HCT116 (cell line): ENCODE results near the gene IL3RA. TPM values are rescaled to one million over a fixed set of nuclear protein-coding genes. Genes with fewer than 3 reads are reported as not detected.

ENCODE experiments used
- ATAC-seq: fragments of 200-7000 bp; cut with Tn5 transposase; 2 replicates; pipeline ENCODE4 v1.9.1; 2020; ENCODE audit warnings: mild to moderate bottlenecking, moderate library complexity
- BruUV-seq: library from RNA; stranded (reverse); fragments of 400-500 nt; replicated peaks from 2 replicates; lab custom pipeline; 2021; lab: Mats Ljungman, UMichigan
- CTCF ChIA-PET: fragments of 300-600 bp; sonication (Branson Sonifier 250); formaldehyde crosslinking; loops from one replicate; lab custom pipeline; 2021; ENCODE audit warnings: antibody characterized with exemption; lab: Charles Lee
- POLR2A ChIA-PET: fragments of 300-600, 350-600 bp; sonication (Branson Sonifier 250); formaldehyde crosslinking; loops from one replicate; lab custom pipeline; 2021; ENCODE audit warnings: antibody characterized with exemption; lab: Charles Lee
- RAD21 ChIA-PET, 2 experiments: fragments of 300-600 bp; sonication (Branson Sonifier 250); formaldehyde crosslinking; loops; one replicate each; lab custom pipeline; 2023; ENCODE audit warnings: low total read pairs in 2 of 2; ENCODE audit not compliant: uncharacterized antibody in 2 of 2, unreplicated experiment in 2 of 2, low non-redundant PET in 1 of 2; lab: Charles Lee
- DNase-seq: peaks from one replicate; pipeline ENCODE4 v3.0.0-alpha.2; 2010; ENCODE audit warnings: low read depth, low spot score
- H2AFZ ChIP-seq: fragments of 200-600 bp; shearing (Covaris generic), sonication (generic); 2 replicates; pipeline ENCODE4 v1.6.1; 2017; ENCODE audit warnings: low read depth, mixed run types, mixed read lengths, antibody characterized with exemption, low read length; ENCODE audit not compliant: poor library complexity, severe bottlenecking
- H3K27ac ChIP-seq: 2 replicates; pipeline ENCODE4 v1.5.1; 2012; ENCODE audit warnings: low read depth, low read length
- H3K27me3 ChIP-seq: fragments of 200-600 bp; sonication (generic); 2 replicates; pipeline ENCODE4 v1.6.1; 2016; ENCODE audit warnings: mixed run types, low read length, mixed read lengths; ENCODE audit not compliant: insufficient read depth
- H3K36me3 ChIP-seq, 2 experiments: fragments of 200-500 bp in 1 of 2; fragments of 200-600 bp in 1 of 2; sonication (Bioruptor generic) in 1 of 2; sonication (generic) in 1 of 2; 2 replicates each; pipeline versions ENCODE4 v1.5.1 to v1.6.1; 2014 to 2016; ENCODE audit warnings: low read length in 2 of 2, inconsistent platforms in 1 of 2, mixed read lengths in 1 of 2, mixed run types in 1 of 2; ENCODE audit not compliant: insufficient read depth in 2 of 2, control insufficient read depth in 1 of 2
- H3K4me1 ChIP-seq, 2 experiments: fragments of 200-600 bp in 1 of 2; sonication (generic) in 1 of 2; 2 replicates each; pipeline versions ENCODE4 v1.5.1 to v1.6.1; 2012 to 2017; ENCODE audit warnings: low read length in 2 of 2, inconsistent platforms in 1 of 2, mild to moderate bottlenecking in 1 of 2, mixed read lengths in 1 of 2, mixed run types in 1 of 2, moderate library complexity in 1 of 2; ENCODE audit not compliant: insufficient read depth in 2 of 2, control insufficient read depth in 1 of 2
- H3K4me2 ChIP-seq: fragments of 200-600 bp; sonication (generic); 2 replicates; pipeline ENCODE4 v1.6.1; 2017; ENCODE audit warnings: mixed run types, low read length, mixed read lengths
- H3K4me3 ChIP-seq, 2 experiments: fragments of 200-600 bp in 1 of 2; sonication (generic) in 1 of 2; replicated peaks in 1 of 2; 2 replicates each; pipeline ENCODE4 v1.5.1; 2011 to 2016; ENCODE audit warnings: low read length in 2 of 2, control low read depth in 1 of 2, low read depth in 1 of 2, mild to moderate bottlenecking in 1 of 2, mixed read lengths in 1 of 2, mixed run types in 1 of 2
- H3K79me2 ChIP-seq: fragments of 200-600 bp; sonication (generic); 2 replicates; pipeline ENCODE4 v1.6.1; 2017; ENCODE audit warnings: mild to moderate bottlenecking, mixed run types, low read length, moderate library complexity, mixed read lengths; ENCODE audit not compliant: insufficient read depth
- H3K9ac ChIP-seq: fragments of 200-600 bp; sonication (generic); 2 replicates; pipeline ENCODE4 v1.6.1; 2016; ENCODE audit warnings: low read length, mixed read lengths
- H3K9me2 ChIP-seq: fragments of 200-600 bp; sonication (generic), shearing (Covaris generic); 2 replicates; pipeline ENCODE4 v1.6.1; 2017; ENCODE audit warnings: mixed run types, mild to moderate bottlenecking, moderate library complexity; ENCODE audit not compliant: insufficient read depth
- H3K9me3 ChIP-seq, 2 experiments: fragments of 200-500 bp in 1 of 2; fragments of 200-600 bp in 1 of 2; sonication (Bioruptor generic) in 1 of 2; sonication (generic) in 1 of 2; 2 replicates each; pipeline ENCODE4 v1.6.1; 2014 to 2017; ENCODE audit warnings: low read length in 2 of 2, mixed read lengths in 2 of 2, inconsistent platforms in 1 of 2, low read depth in 1 of 2, mild to moderate bottlenecking in 1 of 2, mixed run types in 1 of 2, moderate library complexity in 1 of 2; ENCODE audit not compliant: control insufficient read depth in 1 of 2, insufficient read depth in 1 of 2
- H4K20me1 ChIP-seq: fragments of 200-600 bp; sonication (generic), shearing (Covaris generic); 2 replicates; pipeline ENCODE4 v1.6.1; 2017; ENCODE audit warnings: mixed run types, mild to moderate bottlenecking, moderate library complexity; ENCODE audit not compliant: insufficient read depth
- CBX3 ChIP-seq: IDR thresholded peaks from 2 replicates; pipeline ENCODE4 v1.6.1; 2012; ENCODE audit warnings: low read depth
- CEBPB ChIP-seq: IDR thresholded peaks from 2 replicates; pipeline ENCODE4 v1.6.1; 2012; ENCODE audit warnings: low read depth
- EGR1 ChIP-seq: IDR thresholded peaks from 2 replicates; pipeline ENCODE4 v1.6.1; 2012; ENCODE audit warnings: low read depth
- ELF1 ChIP-seq: IDR thresholded peaks from 2 replicates; pipeline ENCODE4 v1.6.1; 2012; ENCODE audit warnings: low read depth, borderline replicate concordance
- EZH2 ChIP-seq: fragments of 200-600 bp; sonication (generic); IDR thresholded peaks from 2 replicates; pipeline ENCODE4 v1.6.1; 2017; ENCODE audit warnings: antibody characterized with exemption, mixed run types
- JUND ChIP-seq: IDR thresholded peaks from 2 replicates; pipeline ENCODE4 v1.6.1; 2012
- POLR2A ChIP-seq: IDR thresholded peaks from 2 replicates; pipeline ENCODE4 v1.7.0; 2011; ENCODE audit warnings: borderline replicate concordance; ENCODE audit not compliant: insufficient read depth, insufficient read length; ENCODE audit errors: extremely low read depth
- RAD21 ChIP-seq: IDR thresholded peaks from 2 replicates; pipeline ENCODE4 v1.6.1; 2012; ENCODE audit warnings: low read depth, mild to moderate bottlenecking
- SRF ChIP-seq: IDR thresholded peaks from 2 replicates; pipeline ENCODE4 v1.6.1; 2012; ENCODE audit warnings: low read depth
- TCF7L2 ChIP-seq: IDR thresholded peaks from 2 replicates; pipeline ENCODE4 v1.7.0; 2011; ENCODE audit warnings: borderline replicate concordance, inconsistent platforms; ENCODE audit not compliant: insufficient read depth, insufficient read length; ENCODE audit errors: extremely low read depth
- ZBTB33 ChIP-seq: IDR thresholded peaks from 2 replicates; pipeline ENCODE4 v1.6.1; 2011; ENCODE audit warnings: mild to moderate bottlenecking, low read length, moderate library complexity; ENCODE audit not compliant: insufficient replicate concordance; ENCODE audit errors: extremely low read depth
- ZFX ChIP-seq: fragments of 450-650 bp; IDR thresholded peaks from 2 replicates; pipeline ENCODE4 v1.6.1; 2017
- ZNF274 ChIP-seq: fragments of 200-500 bp; sonication (Bioruptor generic); IDR thresholded peaks from 2 replicates; pipeline ENCODE4 v1.6.1; 2014; ENCODE audit warnings: mild to moderate bottlenecking, low read depth, low read length, inconsistent platforms
- intact Hi-C: fragments of 100-400 bp; cut with micrococcal nuclease; formaldehyde crosslinking; loops from 2 replicates; pipeline ENCODE4 v1.10.0; 2022
- total RNA-seq: library from RNA; stranded (reverse); gene quantifications from one replicate; pipeline ENCODE4 v1.2.1, GENCODE V29; 2021; ENCODE audit not compliant: unreplicated experiment
- TF ChIP-seq, protein P1 (sequence below): IDR thresholded peaks from 2 replicates; pipeline ENCODE4 v1.6.1; 2012; ENCODE audit warnings: low read depth

The IL3RA gene
- total RNA-seq, 1 experiment from 2014 or later: not detected

DNA sequence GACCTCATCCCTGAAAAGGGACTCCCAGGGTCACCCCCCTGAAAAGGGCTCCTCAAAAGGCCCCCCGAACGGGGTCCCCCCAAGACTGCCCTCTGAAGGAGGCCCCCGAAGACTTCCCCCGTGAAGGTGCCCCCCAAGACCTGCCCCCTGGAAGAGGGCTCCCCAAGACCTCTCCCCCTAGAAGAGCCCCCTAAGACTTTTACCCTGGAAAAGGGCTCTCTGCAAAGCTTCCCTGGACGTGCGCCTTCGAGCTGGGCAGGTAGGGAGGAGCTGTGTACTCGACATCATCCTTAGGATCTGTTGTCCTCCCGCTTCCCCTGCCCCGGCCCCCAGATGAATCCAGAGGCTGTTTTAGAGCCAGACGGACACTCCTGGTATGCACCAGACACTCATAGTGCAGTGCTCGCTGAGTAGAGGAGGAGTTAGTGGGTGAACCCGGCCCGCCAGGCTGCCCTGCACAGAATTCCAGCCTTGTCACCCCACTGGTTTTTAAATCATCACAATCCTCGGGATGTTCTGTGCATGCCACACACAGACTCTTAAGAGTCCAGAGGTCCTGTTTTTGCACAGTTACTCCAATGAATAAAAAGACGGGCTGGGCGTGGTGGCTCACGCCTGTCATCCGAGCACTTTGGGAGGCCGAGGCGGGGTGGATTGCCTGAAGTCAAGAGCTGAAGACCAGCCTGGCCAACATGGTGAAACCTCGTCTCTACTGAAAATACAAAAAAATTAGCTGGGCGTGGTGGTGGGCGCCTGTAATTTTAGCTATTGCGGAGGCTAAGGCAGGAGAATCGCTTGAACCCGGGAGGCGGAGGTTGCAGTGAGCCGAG, 61.1 kb downstream of the IL3RA start:
- intact Hi-C loops: no loop called here
- ChIA-PET POLR2A (no interaction called here), RAD21 (no interaction called here), CTCF (no interaction called here)
- Histone ChIP-seq H3K4me2 (no peak overlapping the region), H3K4me1 (peaks cover 7 to 16% of the 10 kb centered on the region in 2 experiments; a peak in 3 of 4 replicates), H3K9me3 (no peaks in the 10 kb centered on the region), H3K27me3 (no peaks in the 10 kb centered on the region), H3K9ac (no peak overlapping the region), H3K9me2 (no peaks in the 10 kb centered on the region), H2AFZ (no peak overlapping the region), H3K4me3 (no peak overlapping the region), H3K79me2 (peaks cover 19% of the 10 kb centered on the region; the same call in 1 of the 2 replicates), H3K36me3 (no peaks in the 10 kb centered on the region), H3K27ac (no peak overlapping the region), H4K20me1 (no peaks in the 10 kb centered on the region)
- BruUV-seq: no TSS peak
- no peak for TF ChIP-seq EZH2
- no peak for TF ChIP-seq RAD21
- TF ChIP-seq TCF7L2: no peak
- TF ChIP-seq POLR2A: no peak
- TF ChIP-seq ZFX: no peak
- TF ChIP-seq EGR1: no peak
- TF ChIP-seq CEBPB: no peak
- TF ChIP-seq ELF1: no peak
- TF ChIP-seq ZNF274: no peak
- TF ChIP-seq ZBTB33: no peak
- no peak for TF ChIP-seq JUND
- no peak for TF ChIP-seq SRF
- TF ChIP-seq, protein P1, sequence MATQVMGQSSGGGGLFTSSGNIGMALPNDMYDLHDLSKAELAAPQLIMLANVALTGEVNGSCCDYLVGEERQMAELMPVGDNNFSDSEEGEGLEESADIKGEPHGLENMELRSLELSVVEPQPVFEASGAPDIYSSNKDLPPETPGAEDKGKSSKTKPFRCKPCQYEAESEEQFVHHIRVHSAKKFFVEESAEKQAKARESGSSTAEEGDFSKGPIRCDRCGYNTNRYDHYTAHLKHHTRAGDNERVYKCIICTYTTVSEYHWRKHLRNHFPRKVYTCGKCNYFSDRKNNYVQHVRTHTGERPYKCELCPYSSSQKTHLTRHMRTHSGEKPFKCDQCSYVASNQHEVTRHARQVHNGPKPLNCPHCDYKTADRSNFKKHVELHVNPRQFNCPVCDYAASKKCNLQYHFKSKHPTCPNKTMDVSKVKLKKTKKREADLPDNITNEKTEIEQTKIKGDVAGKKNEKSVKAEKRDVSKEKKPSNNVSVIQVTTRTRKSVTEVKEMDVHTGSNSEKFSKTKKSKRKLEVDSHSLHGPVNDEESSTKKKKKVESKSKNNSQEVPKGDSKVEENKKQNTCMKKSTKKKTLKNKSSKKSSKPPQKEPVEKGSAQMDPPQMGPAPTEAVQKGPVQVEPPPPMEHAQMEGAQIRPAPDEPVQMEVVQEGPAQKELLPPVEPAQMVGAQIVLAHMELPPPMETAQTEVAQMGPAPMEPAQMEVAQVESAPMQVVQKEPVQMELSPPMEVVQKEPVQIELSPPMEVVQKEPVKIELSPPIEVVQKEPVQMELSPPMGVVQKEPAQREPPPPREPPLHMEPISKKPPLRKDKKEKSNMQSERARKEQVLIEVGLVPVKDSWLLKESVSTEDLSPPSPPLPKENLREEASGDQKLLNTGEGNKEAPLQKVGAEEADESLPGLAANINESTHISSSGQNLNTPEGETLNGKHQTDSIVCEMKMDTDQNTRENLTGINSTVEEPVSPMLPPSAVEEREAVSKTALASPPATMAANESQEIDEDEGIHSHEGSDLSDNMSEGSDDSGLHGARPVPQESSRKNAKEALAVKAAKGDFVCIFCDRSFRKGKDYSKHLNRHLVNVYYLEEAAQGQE: no peak
- TF ChIP-seq CBX3: no peak
- no peak for ATAC-seq
- DNase-seq: no peak
